NCI-H128 (cell line): ENCODE data around the gene C12orf76.
"Not testable (repeated sequence)": the region's sequence is repeated elsewhere in the genome, so short reads cannot be mapped to it uniquely, and the experiment has no call there.

Experiments
- DNase-seq: peaks from one replicate; lab custom pipeline; 2025; ENCODE audit not compliant: unreplicated experiment; lab: John Stamatoyannopoulos, UW

The C12orf76 gene

GRCh38 chr12:110048242-110049027, at the start of gene C12orf76:
Gene C12orf76 (minus strand): TSS chr12:110048522. CDS start chr12:110048495, 27 bp downstream.
- peak; percentile 83 for DNase-seq

GRCh38 chr12:110093631-110094311, 45.4 kb upstream of the C12orf76 start:
- no peak for DNase-seq

GRCh38 chr12:110091136-110091711, 42.9 kb upstream of the C12orf76 start:
- DNase-seq = no peak

GRCh38 chr12:110090266-110091135, 42.2 kb upstream of the C12orf76 start:
- DNase-seq = no peak

- DNase-seq = no peak
Observed at GRCh38 chr12:110088936-110089335, 40.6 kb upstream of the C12orf76 start.

GRCh38 chr12:110088216-110088615, 39.9 kb upstream of the C12orf76 start:
- DNase-seq = not testable (repeated sequence)

GRCh38 chr12:110084314-110085015, 36.1 kb upstream of the C12orf76 start:
- DNase-seq = no peak

- DNase-seq = no peak
Observed at GRCh38 chr12:110080410-110080809, 32.1 kb upstream of the C12orf76 start.

- no peak for DNase-seq
Observed at GRCh38 chr12:110079477-110080400, 31.4 kb upstream of the C12orf76 start.

- DNase-seq = no peak
Observed at GRCh38 chr12:110077800-110078199, 29.5 kb upstream of the C12orf76 start.

- DNase-seq = no peak
Observed at GRCh38 chr12:110075880-110076279, 27.6 kb upstream of the C12orf76 start.

GRCh38 chr12:110074089-110074488, 25.8 kb upstream of the C12orf76 start:
- no peak for DNase-seq

GRCh38 chr12:110073049-110073831, 24.9 kb upstream of the C12orf76 start:
- DNase-seq = no peak

GRCh38 chr12:110072636-110073035, 24.3 kb upstream of the C12orf76 start:
- not testable (repeated sequence) for DNase-seq

GRCh38 chr12:110071967-110072366, 23.6 kb upstream of the C12orf76 start:
- DNase-seq = no peak

GRCh38 chr12:110071504-110071903, 23.2 kb upstream of the C12orf76 start:
- DNase-seq = no peak

GRCh38 chr12:110068654-110069053, 20.3 kb upstream of the C12orf76 start:
- DNase-seq = no peak

GRCh38 chr12:110068115-110068514, 19.8 kb upstream of the C12orf76 start:
- not testable (repeated sequence) for DNase-seq

- no peak for DNase-seq
Observed at GRCh38 chr12:110067531-110067930, 19.2 kb upstream of the C12orf76 start.
